CD4-positive, alpha-beta T cell treated with Interleukin-10 for 1 hour (primary cell): Measurements from ENCODE around the gene SCCPDH.
"Not testable (repeated sequence)": the region's sequence is repeated elsewhere in the genome, so short reads cannot be mapped to it uniquely, and the experiment has no call there.

ENCODE experiments used
- DNase-seq: peaks from one replicate; pipeline ENCODE4 v3.0.0-alpha.2; 2020

SCCPDH gene

GRCh38 chr1:246709196-246709595 is 15.0 kb upstream of the SCCPDH start:
- no peak for DNase-seq

- no peak for DNase-seq
Observed at GRCh38 chr1:246709835-246710234, 14.4 kb upstream of the SCCPDH start.

- no peak for DNase-seq
Observed at GRCh38 chr1:246711548-246712003, 12.6 kb upstream of the SCCPDH start.

- DNase-seq, result not testable (repeated sequence)
Observed at GRCh38 chr1:246712428-246712827, 11.8 kb upstream of the SCCPDH start.

- DNase-seq, result not testable (repeated sequence)
Observed at GRCh38 chr1:246719361-246719760, 4.8 kb upstream of the SCCPDH start.

- not testable (repeated sequence) for DNase-seq
Observed at GRCh38 chr1:246720814-246721213, 3.4 kb upstream of the SCCPDH start.

- DNase-seq, result no peak
Observed at GRCh38 chr1:246722720-246723119, 1.5 kb upstream of the SCCPDH start.

GRCh38 chr1:246724731-246725095 is 504 bp downstream of the SCCPDH start:
- DNase-seq, result peak; percentile 5

- DNase-seq, result no peak
Observed at GRCh38 chr1:246725191-246725590, 982 bp downstream of the SCCPDH start.

GRCh38 chr1:246726255-246726679 is 2.1 kb downstream of the SCCPDH start:
- no peak for DNase-seq

- no peak for DNase-seq
Observed at GRCh38 chr1:246726881-246727280, 2.7 kb downstream of the SCCPDH start.

- DNase-seq, result no peak
Observed at GRCh38 chr1:246727594-246727993, 3.4 kb downstream of the SCCPDH start.

GRCh38 chr1:246728311-246728710 is 4.1 kb downstream of the SCCPDH start:
- DNase-seq, result no peak

GRCh38 chr1:246729040-246729439 is 4.8 kb downstream of the SCCPDH start:
- DNase-seq, result not testable (repeated sequence)

GRCh38 chr1:246730839-246731238 is 6.6 kb downstream of the SCCPDH start:
- no peak for DNase-seq

- not testable (repeated sequence) for DNase-seq
Observed at GRCh38 chr1:246731873-246732272, 7.7 kb downstream of the SCCPDH start.

GRCh38 chr1:246733704-246734103 is 9.5 kb downstream of the SCCPDH start:
- no peak for DNase-seq

- no peak for DNase-seq
Observed at GRCh38 chr1:246734866-246735265, 10.7 kb downstream of the SCCPDH start.

GRCh38 chr1:246735735-246736134 is 11.5 kb downstream of the SCCPDH start:
- DNase-seq, result no peak

GRCh38 chr1:246742396-246742795 is 18.2 kb downstream of the SCCPDH start:
- no peak for DNase-seq

- DNase-seq, result not testable (repeated sequence)
Observed at GRCh38 chr1:246746155-246746554, 21.9 kb downstream of the SCCPDH start.

- DNase-seq, result no peak
Observed at GRCh38 chr1:246748006-246748405, 23.8 kb downstream of the SCCPDH start.

GRCh38 chr1:246748867-246749266 is 24.7 kb downstream of the SCCPDH start:
- no peak for DNase-seq

GRCh38 chr1:246750752-246751151 is 26.5 kb downstream of the SCCPDH start:
- no peak for DNase-seq

- peak; percentile 63 for DNase-seq
Observed at GRCh38 chr1:246753670-246754535, 29.7 kb downstream of the SCCPDH start.
